ENCODE results near the gene MARCKS.

MARCKS gene, protein sequence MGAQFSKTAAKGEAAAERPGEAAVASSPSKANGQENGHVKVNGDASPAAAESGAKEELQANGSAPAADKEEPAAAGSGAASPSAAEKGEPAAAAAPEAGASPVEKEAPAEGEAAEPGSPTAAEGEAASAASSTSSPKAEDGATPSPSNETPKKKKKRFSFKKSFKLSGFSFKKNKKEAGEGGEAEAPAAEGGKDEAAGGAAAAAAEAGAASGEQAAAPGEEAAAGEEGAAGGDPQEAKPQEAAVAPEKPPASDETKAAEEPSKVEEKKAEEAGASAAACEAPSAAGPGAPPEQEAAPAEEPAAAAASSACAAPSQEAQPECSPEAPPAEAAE

DNA sequence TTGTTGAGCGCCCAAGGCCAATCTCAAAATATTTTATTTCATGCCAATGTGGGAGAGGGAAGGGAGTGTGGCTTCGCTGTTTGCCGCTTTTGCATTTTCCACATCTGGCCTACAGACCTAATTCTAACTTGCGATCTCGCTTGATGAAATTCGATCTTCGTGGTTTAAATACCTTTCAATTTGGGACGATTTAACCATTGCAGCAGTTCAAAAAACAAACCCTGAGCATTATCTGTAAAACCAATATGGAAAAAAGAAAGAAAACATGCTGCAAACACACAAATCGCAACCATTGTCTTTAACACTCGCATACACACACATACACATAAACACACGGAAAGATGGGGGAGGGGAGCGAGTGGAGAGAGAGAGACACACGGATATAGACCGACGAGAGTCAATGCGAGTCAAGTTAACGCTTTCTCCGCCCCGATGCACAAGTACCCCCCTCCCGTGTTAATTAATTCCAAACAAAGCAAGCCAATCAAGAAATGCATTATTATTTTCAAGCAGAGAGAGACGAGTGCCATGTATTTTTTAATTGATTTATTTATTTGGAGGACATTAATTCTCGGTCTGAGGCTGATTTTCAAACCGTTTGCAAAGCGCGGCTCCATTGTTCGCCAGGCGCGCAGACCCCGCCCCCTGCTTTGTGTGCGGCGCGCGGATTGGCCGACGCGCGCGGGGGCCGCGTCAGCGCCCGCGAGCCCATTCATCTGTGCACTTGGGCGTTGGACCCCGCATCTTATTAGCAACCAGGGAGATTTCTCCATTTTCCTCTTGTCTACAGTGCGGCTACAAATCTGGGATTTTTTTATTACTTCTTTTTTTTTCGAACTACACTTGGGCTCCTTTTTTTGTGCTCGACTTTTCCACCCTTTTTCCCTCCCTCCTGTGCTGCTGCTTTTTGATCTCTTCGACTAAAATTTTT, at the start of gene MARCKS:
Gene MARCKS (plus strand): TSS at position 721 of the 931 bp plus-strand sequence. CDS start 401 bp downstream, outside the sequence.
- TF ChIP-seq, protein P1, sequence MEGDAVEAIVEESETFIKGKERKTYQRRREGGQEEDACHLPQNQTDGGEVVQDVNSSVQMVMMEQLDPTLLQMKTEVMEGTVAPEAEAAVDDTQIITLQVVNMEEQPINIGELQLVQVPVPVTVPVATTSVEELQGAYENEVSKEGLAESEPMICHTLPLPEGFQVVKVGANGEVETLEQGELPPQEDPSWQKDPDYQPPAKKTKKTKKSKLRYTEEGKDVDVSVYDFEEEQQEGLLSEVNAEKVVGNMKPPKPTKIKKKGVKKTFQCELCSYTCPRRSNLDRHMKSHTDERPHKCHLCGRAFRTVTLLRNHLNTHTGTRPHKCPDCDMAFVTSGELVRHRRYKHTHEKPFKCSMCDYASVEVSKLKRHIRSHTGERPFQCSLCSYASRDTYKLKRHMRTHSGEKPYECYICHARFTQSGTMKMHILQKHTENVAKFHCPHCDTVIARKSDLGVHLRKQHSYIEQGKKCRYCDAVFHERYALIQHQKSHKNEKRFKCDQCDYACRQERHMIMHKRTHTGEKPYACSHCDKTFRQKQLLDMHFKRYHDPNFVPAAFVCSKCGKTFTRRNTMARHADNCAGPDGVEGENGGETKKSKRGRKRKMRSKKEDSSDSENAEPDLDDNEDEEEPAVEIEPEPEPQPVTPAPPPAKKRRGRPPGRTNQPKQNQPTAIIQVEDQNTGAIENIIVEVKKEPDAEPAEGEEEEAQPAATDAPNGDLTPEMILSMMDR (IDR thresholded peaks at IDR 0.05): no peak

DNA sequence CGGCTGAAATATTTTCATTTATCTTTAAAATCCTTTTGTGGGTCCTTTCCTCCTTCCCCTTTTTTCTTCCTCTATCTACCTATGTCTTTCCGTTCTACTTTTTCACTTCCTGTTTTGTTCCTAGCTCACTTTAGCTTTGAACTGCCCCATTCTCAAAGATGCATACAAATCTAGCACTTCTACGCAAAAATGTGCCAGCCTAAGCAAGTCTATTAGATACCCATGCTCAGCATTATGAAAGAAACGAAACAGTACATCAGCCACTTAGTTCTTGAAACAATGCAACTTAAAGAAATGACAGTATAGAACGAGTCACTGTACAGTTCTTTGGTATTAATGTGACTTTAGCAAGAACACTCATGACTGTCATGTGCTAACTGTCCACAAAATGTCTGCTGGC, 47.3 kb upstream of the MARCKS start:
- TF ChIP-seq, protein P1 (IDR thresholded peaks at IDR 0.05): no peak

DNA sequence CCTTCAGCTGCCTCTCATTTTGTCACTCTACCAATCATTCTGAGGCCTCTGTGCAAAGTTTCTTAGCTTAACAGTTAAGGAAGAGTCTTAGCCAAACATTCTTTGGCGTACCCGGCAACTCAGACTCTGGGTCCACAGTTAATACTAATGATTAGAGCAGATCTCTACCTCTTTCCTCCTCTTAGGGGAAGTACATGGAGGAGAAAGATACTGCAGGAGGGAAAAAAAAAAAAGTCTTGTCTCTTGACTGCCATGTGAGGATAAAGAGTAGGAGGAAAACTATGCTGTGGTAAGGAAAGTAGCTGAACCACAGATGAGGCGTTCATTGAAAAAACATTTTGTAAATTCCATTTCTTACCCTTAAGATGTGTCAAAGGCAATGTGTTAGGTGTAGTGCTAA, 44.0 kb upstream of the MARCKS start:
- TF ChIP-seq, protein P1 (IDR thresholded peaks at IDR 0.05): no peak

DNA sequence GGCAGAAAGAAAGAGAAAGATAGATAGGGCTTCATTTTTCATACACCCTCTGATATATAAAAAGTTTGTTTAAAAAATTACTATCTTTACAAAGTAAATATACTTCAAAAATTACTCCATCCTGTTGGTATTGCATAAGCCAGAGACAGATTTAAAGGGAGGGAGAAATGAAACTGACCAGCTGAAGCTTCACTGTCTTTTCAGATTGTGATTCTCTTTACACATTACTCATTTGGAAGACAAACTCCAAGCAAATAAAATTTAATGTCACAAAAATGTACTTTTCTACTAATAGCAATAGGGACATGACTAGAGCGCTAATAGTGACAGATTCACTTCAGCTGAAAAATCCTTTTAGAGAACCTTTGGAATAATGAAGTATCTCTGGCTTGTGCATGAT, 38.6 kb upstream of the MARCKS start:
- TF ChIP-seq, protein P1 (IDR thresholded peaks at IDR 0.05): no peak

DNA sequence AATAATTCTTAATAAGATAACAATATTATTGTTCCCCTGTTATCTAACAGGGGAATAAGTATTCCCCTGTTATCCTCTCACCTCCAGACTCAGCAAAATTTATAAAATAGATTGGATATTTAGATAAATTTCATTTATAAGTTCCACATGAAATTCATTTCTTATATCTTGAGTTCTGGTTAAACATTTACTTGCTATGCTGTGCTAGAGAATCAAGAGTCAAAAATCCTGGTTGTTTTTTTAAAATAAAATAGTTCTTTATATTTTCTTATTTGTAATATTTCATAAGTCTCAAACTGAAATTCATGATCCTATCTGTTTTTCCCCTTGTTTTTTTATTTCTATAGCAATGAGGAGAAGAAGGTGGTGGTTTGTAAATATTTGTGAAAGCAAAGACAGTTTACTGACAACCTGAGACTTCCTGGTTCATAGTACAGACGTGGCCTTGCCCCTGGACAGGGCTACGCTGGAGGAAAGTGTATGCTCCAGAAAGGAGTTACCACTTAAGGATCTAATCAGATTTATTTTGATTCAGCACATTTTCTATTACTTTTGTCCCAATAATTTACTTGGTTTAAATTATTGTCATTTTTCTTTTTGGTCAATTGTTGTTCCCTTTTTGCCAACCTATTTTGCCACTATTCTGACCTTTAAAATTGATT, 37.8 kb upstream of the MARCKS start:
- TF ChIP-seq, protein P1 (IDR thresholded peaks at IDR 0.05): no peak

DNA sequence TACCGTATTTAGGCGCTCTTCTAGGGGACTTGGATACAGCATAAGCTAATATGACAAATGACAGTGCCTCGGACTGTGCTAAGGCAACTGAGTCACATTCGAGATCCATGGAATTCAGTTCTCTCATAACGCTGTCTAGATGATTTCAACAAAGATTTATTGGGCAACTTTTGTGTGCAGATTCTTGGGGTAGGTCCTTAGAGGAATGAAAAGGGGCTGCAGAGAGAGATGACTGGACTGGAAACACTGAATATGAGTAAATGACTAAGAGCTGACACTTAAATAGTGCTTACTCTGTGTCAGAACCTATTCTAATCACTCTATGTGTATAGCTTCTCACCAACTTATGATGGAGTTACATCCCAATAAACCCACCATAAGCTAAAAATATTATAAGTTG, 36.4 kb upstream of the MARCKS start:
- TF ChIP-seq, protein P1 (IDR thresholded peaks at IDR 0.05): no peak

DNA sequence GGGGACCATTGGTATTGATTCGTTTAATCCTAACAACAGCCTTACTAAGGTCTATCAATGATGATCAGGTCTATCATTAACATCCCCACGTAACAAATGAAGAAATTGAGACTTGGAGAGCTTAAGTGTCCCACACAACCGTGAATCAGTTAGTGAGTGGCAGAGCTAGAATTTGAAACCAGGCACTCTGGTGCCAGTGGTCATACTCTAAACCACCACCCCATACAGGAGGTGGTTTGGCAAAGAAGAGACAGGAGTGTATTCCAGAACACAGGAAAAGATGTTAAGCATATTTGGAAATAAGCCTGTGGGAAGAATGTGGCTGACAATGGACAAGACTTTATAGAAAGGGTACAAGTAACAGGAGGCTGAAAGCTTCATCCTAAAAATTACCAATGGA, 35.7 kb upstream of the MARCKS start:
- TF ChIP-seq, protein P1 (IDR thresholded peaks at IDR 0.05): no peak

Measured in LNCAP (cell line).